ENCODE results near the gene GALNT5. TPM values are rescaled to one million over a fixed set of nuclear protein-coding genes. Genes with fewer than 3 reads are reported as not detected.

GALNT5 gene
- polyA plus RNA-seq, 1 donor (not counting 4 experiments of a cell fraction or from before 2014, with no cell fraction given): 8.3 TPM

- no peaks in the 10 kb centered on the region for H3K27me3 ChIP-seq (ENCODE audit: control insufficient read depth, extremely low read depth, insufficient read depth, low read length)
Observed at GRCh38 chr2:157287160-157287559, 29.7 kb downstream of the GALNT5 start.

DNA sequence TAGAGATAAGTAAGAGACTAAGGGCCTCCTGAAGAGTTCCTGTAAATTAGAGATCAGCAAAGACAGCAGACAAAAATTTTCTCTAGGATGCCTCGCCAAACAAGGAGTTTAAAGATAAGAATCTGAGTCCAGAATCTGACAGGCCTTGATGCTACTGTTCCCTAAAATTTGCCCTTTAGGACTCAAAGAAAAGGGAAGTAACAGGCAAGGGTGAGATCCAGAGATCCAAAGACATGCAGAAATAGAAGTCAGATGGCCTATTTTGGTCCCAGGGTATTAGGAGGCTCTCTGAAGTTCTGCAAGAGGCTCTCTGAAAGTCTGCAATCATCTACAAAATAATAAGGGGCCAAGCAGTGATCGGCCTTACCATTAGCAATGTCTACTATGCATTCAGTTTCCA, 33.0 kb downstream of the GALNT5 start:
- dilution Hi-C loops (cut with MboI; ENCODE audit: extremely low pct_ligation_motif_present, low sequenced_read_pairs): no loop called here
- FAIRE-seq: no peak
- Histone ChIP-seq H3K4me1 (ENCODE audit: control insufficient read depth, extremely low read depth, insufficient read depth, low read length) (no peaks in the 10 kb centered on the region), H3K4me2 (ENCODE audit: control insufficient read depth, extremely low read depth, insufficient read depth, low read depth, low read length) (no peak overlapping the region), H2AFZ (ENCODE audit: control insufficient read depth, low read length) (no peak overlapping the region), H3K27ac (ENCODE audit: control insufficient read depth, insufficient read depth, low read length) (no peak overlapping the region), H3K27me3 (ENCODE audit: control insufficient read depth, extremely low read depth, insufficient read depth, low read length) (no peaks in the 10 kb centered on the region), H3K9ac (ENCODE audit: control insufficient read depth, extremely low read depth, insufficient read depth, low read length) (no peak overlapping the region), H3K4me3 (ENCODE audit: control insufficient read depth in 2 of 3, extremely low read depth in 1 of 3, insufficient read depth in 2 of 3, low read depth in 1 of 3, low read length in 3 of 3) (no peak overlapping the region), H3K36me3 (ENCODE audit: control insufficient read depth in 2 of 2, extremely low read depth in 1 of 2, insufficient read depth in 2 of 2, low read length in 2 of 2) (no peaks in the 10 kb centered on the region), H3K9me1 (ENCODE audit: control insufficient read depth, extremely low read depth, insufficient read depth, low read length) (no peaks in the 10 kb centered on the region), H3K9me3 (ENCODE audit: control insufficient read depth, low read depth, low read length) (no peaks in the 10 kb centered on the region), H3K79me2 (ENCODE audit: control insufficient read depth, insufficient read depth, low read length) (no peaks in the 10 kb centered on the region), H4K20me1 (ENCODE audit: control insufficient read depth, extremely low read depth, insufficient read depth, low read length) (no peaks in the 10 kb centered on the region)
- no peak for DNase-seq (ENCODE audit: low read depth, low spot score)
- TF ChIP-seq EZH2 (IDR thresholded peaks at IDR 0.05; ENCODE audit: low read length): no peak
- TF ChIP-seq, protein P1, sequence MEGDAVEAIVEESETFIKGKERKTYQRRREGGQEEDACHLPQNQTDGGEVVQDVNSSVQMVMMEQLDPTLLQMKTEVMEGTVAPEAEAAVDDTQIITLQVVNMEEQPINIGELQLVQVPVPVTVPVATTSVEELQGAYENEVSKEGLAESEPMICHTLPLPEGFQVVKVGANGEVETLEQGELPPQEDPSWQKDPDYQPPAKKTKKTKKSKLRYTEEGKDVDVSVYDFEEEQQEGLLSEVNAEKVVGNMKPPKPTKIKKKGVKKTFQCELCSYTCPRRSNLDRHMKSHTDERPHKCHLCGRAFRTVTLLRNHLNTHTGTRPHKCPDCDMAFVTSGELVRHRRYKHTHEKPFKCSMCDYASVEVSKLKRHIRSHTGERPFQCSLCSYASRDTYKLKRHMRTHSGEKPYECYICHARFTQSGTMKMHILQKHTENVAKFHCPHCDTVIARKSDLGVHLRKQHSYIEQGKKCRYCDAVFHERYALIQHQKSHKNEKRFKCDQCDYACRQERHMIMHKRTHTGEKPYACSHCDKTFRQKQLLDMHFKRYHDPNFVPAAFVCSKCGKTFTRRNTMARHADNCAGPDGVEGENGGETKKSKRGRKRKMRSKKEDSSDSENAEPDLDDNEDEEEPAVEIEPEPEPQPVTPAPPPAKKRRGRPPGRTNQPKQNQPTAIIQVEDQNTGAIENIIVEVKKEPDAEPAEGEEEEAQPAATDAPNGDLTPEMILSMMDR (optimal IDR thresholded peaks at IDR 0.05 in 1 of 3, IDR thresholded peaks at IDR 0.05 in 1 of 3, conservative IDR thresholded peaks at IDR 0.05 in 1 of 3; ENCODE audit: extremely low read depth in 1 of 3, insufficient read depth in 2 of 3, low read length in 3 of 3): no peak

More at GRCh38 chr2:157287160-157287559, 29.7 kb downstream of the GALNT5 start:
- no peak for DNase-seq (ENCODE audit: low read depth, low spot score)
- Histone ChIP-seq H3K27ac (ENCODE audit: control insufficient read depth, insufficient read depth, low read length) (no peak overlapping the region), H3K79me2 (ENCODE audit: control insufficient read depth, insufficient read depth, low read length) (no peaks in the 10 kb centered on the region), H4K20me1 (ENCODE audit: control insufficient read depth, extremely low read depth, insufficient read depth, low read length) (no peaks in the 10 kb centered on the region), H3K9ac (ENCODE audit: control insufficient read depth, extremely low read depth, insufficient read depth, low read length) (no peak overlapping the region), H2AFZ (ENCODE audit: control insufficient read depth, low read length) (no peak overlapping the region), H3K4me1 (ENCODE audit: control insufficient read depth, extremely low read depth, insufficient read depth, low read length) (no peaks in the 10 kb centered on the region), H3K9me3 (ENCODE audit: control insufficient read depth, low read depth, low read length) (no peaks in the 10 kb centered on the region), H3K4me2 (ENCODE audit: control insufficient read depth, extremely low read depth, insufficient read depth, low read depth, low read length) (no peak overlapping the region), H3K4me3 (ENCODE audit: control insufficient read depth in 2 of 3, extremely low read depth in 1 of 3, insufficient read depth in 2 of 3, low read depth in 1 of 3, low read length in 3 of 3) (no peak overlapping the region), H3K9me1 (ENCODE audit: control insufficient read depth, extremely low read depth, insufficient read depth, low read length) (no peaks in the 10 kb centered on the region), H3K36me3 (ENCODE audit: control insufficient read depth in 2 of 2, extremely low read depth in 1 of 2, insufficient read depth in 2 of 2, low read length in 2 of 2) (no peaks in the 10 kb centered on the region)
- no peak for FAIRE-seq
- no peak for TF ChIP-seq EZH2 (IDR thresholded peaks at IDR 0.05; ENCODE audit: low read length)
- TF ChIP-seq, protein P1 (optimal IDR thresholded peaks at IDR 0.05 in 1 of 3, IDR thresholded peaks at IDR 0.05 in 1 of 3, conservative IDR thresholded peaks at IDR 0.05 in 1 of 3; ENCODE audit: extremely low read depth in 1 of 3, insufficient read depth in 2 of 3, low read length in 3 of 3): no peak
- dilution Hi-C loops (cut with MboI; ENCODE audit: extremely low pct_ligation_motif_present, low sequenced_read_pairs): no loop called here
